ENCODE data around the gene SOAT1. TPM values are rescaled to one million over a fixed set of nuclear protein-coding genes. Genes with fewer than 3 reads are reported as not detected.

Gene SOAT1
- total and polyA plus RNA-seq, 2 of the 4 experiments (the other 2 are of a cell fraction) = 19.5 to 19.8 TPM

DNA sequence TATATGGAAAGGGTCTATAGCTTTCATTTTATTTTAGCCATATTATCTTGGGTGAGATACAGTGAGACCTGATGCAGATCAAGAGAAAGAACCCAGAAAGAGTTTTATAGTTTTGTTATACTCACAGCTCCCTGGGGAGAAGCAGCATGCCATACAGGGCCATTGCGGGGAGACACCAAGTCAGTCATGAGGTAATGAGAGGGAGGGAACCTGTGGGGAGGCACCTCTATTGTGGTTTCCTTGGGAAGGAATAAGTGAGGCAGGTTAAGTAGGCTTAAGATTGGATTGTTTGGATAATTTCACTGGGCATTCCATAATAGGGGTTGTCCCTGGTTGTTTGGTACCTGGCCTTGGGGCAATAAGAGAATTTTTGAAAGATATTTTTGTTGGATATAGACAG, 91.9 kb downstream of the SOAT1 start:
- H3K27me3 ChIP-seq (ENCODE audit: control insufficient read depth, insufficient read depth, low read length) = no peaks in the 10 kb centered on the region; the same call in 1 of the 2 replicates
- no peak overlapping the region for H3K4me2 ChIP-seq (ENCODE audit: low read depth, low read length)
- no peak overlapping the region for H2AK5ac ChIP-seq (ENCODE audit: low read depth, low read length)
- ChIA-PET POLR2A (ENCODE audit: unreplicated experiment) (no interaction called here), CTCF (no interaction called here)
- intact Hi-C loops (cut with micrococcal nuclease) (no loop called here), dilution Hi-C loops (cut with HindIII; ENCODE audit: low sequenced_read_pairs, unreplicated experiment) (no loop called here), in situ Hi-C loops (cut with MboI; ENCODE audit: low sequenced_read_pairs) (no loop called here)
- H3K4me1 ChIP-seq (ENCODE audit: control insufficient read depth, insufficient read depth, low read length) = no peaks in the 10 kb centered on the region
- H2AK9ac ChIP-seq (replicated peaks; ENCODE audit: low read depth, low read length, poor library complexity) = no peak overlapping the region
- no peak overlapping the region for H3K9ac ChIP-seq (ENCODE audit: low read depth, low read length)
- H2BK5ac ChIP-seq (ENCODE audit: low read depth, low read length, poor library complexity, severe bottlenecking) = no peak overlapping the region
- H3K4ac ChIP-seq (ENCODE audit: low read depth, low read length) = no peak overlapping the region
- no peaks in the 10 kb centered on the region for H4K20me1 ChIP-seq (ENCODE audit: insufficient read depth, low read length)
- 100% methylated on average over 1 of the region's 1 CpG; no CpG with 5 or more reads in 1 of the 2 experiments for WGBS, 2 experiments (ENCODE audit: extremely low coverage in 2 of 2, insufficient read length in 1 of 2)
- no peak overlapping the region for H2BK15ac ChIP-seq (ENCODE audit: low read depth, low read length)
- H3K79me1 ChIP-seq (ENCODE audit: low read depth in 1 of 2, low read length in 2 of 2) = no peaks in the 10 kb centered on the region
- H3K36me3 ChIP-seq (ENCODE audit: control insufficient read depth, insufficient read depth, low read length) = no peaks in the 10 kb centered on the region
- TF ChIP-seq MXI1 (IDR thresholded peaks at IDR 0.05; ENCODE audit: borderline replicate concordance, low read depth, low read length) = no peak
- no peak for TF ChIP-seq RFX5 (IDR thresholded peaks at IDR 0.05; ENCODE audit: low read depth, low read length)
- TF ChIP-seq CEBPB (IDR thresholded peaks at IDR 0.05; ENCODE audit: low read depth, low read length) = no peak
- no peak for TF ChIP-seq NFE2L2 (IDR thresholded peaks at IDR 0.05; ENCODE audit: low read depth, low read length)
- TF ChIP-seq BHLHE40 (IDR thresholded peaks at IDR 0.05; ENCODE audit: low read depth, low read length) = no peak
- TF ChIP-seq SMC3 (IDR thresholded peaks at IDR 0.05; ENCODE audit: low read depth, low read length) = no peak
- H3K18ac ChIP-seq (ENCODE audit: low read depth, low read length) = no peak overlapping the region
- H3K56ac ChIP-seq (ENCODE audit: extremely low read depth, insufficient read depth, low read length) = no peak overlapping the region
- no TSS peak for BruUV-seq (replicated peaks)
- no peak overlapping the region for H2AFZ ChIP-seq (replicated peaks; ENCODE audit: low read length, poor library complexity)
- no peak for ATAC-seq (ENCODE audit: low read depth)
- H3K14ac ChIP-seq (replicated peaks; ENCODE audit: low read depth, low read length) = no peak overlapping the region
- no peak overlapping the region for H3K4me3 ChIP-seq (ENCODE audit: insufficient read depth, low read depth, low read length)
- no peak overlapping the region for H3K23ac ChIP-seq (ENCODE audit: low read depth, low read length)
- no peak overlapping the region for H4K91ac ChIP-seq (ENCODE audit: insufficient read depth, low read depth, low read length)
- DNase-seq = no peak
- H4K5ac ChIP-seq (ENCODE audit: low read depth, low read length) = no peak overlapping the region
- no peak overlapping the region for H3K27ac ChIP-seq (ENCODE audit: insufficient read depth, low read length)
- no peak overlapping the region for H4K8ac ChIP-seq (ENCODE audit: low read depth in 2 of 2, low read length in 2 of 2)
- H2BK20ac ChIP-seq (ENCODE audit: low read depth, low read length) = no peak overlapping the region
- no peaks in the 10 kb centered on the region for H3K9me1 ChIP-seq (ENCODE audit: insufficient read depth, low read length)
- H2BK120ac ChIP-seq (ENCODE audit: low read depth, low read length) = no peak overlapping the region
- H3K9me3 ChIP-seq (ENCODE audit: control insufficient read depth, insufficient read depth, low read length) = no peaks in the 10 kb centered on the region
